ENCODE measurements around the gene KRTAP1-3. TPM values are rescaled to one million over a fixed set of nuclear protein-coding genes. Genes with fewer than 3 reads are reported as not detected.
"Not testable (repeated sequence)": the region's sequence is repeated elsewhere in the genome, so short reads cannot be mapped to it uniquely, and the experiment has no call there.

The KRTAP1-3 gene
- total RNA-seq, 2 donors from 2014 or later: not detected

DNA sequence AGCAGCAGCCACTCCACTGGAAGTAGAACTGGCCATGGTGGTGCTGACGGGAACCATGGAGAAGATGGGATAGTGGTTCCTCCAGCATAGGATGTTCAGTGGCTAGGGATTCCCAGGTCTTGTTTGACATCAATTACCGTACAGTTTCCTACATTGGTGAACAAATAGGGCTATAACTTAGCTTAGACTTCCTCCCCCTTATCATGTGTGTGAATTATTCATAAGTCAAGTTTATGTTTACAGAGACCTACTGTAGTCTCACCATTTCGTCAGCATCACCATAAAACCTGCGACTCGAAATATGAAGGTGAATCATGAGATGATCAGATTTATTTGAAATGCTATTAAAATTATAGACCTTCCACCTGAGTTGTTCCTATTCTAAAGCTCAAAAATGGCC lies 24.1 kb upstream of the KRTAP1-3 start:
- intact Hi-C loops (cut with DNase I): no loop called here
- ATAC-seq: no peak
- no peak for DNase-seq
- 81 to 88% methylated on average over 5 of the region's 5 CpGs for WGBS, 2 donors
- Histone ChIP-seq H3K4me1 (no peaks in the 10 kb centered on the region), H3K4me3 (no peak overlapping the region), H3K27me3 (no peaks in the 10 kb centered on the region), H3K27ac (no peak overlapping the region), H3K36me3 (replicated peaks in 1 of 2; ENCODE audit: insufficient read depth in 1 of 2, low read depth in 2 of 2) (no peaks in the 10 kb centered on the region), H3K9me3 (peaks cover 0 to 3% (median 0%) of the 10 kb centered on the region in 3 donors)
- TF ChIP-seq CTCF (IDR thresholded peaks at IDR 0.05) (no peak), POLR2A (IDR thresholded peaks at IDR 0.05) (no peak)

GRCh38 chr17:41057547-41057946 lies 22.9 kb upstream of the KRTAP1-3 start:
- H3K4me3 ChIP-seq: no peak overlapping the region
- peaks cover 0 to 3% (median 0%) of the 10 kb centered on the region in 3 donors for H3K9me3 ChIP-seq
- no peaks in the 10 kb centered on the region for H3K4me1 ChIP-seq
- no peak for DNase-seq
- H3K36me3 ChIP-seq (replicated peaks in 1 of 2; ENCODE audit: insufficient read depth in 1 of 2, low read depth in 2 of 2): no peaks in the 10 kb centered on the region
- 85 to 95% methylated on average over 1 of the region's 1 CpG for WGBS, 2 donors
- TF ChIP-seq POLR2A (IDR thresholded peaks at IDR 0.05): no peak
- TF ChIP-seq CTCF (IDR thresholded peaks at IDR 0.05): no peak
- intact Hi-C loops (cut with DNase I): no loop called here
- H3K27me3 ChIP-seq: no peaks in the 10 kb centered on the region
- H3K27ac ChIP-seq: no peak overlapping the region
- ATAC-seq: no peak

- 31 to 55% methylated on average over 1 of the region's 6 CpGs for WGBS, 2 donors
- H3K36me3 ChIP-seq (replicated peaks in 1 of 2; ENCODE audit: insufficient read depth in 1 of 2, low read depth in 2 of 2); intact Hi-C loops (cut with DNase I): not testable (repeated sequence)
Measured at GRCh38 chr17:41055130-41055529, 20.5 kb upstream of the KRTAP1-3 start, which contains the start of gene KRTAP2-2. KRTAP2-2 (minus strand) TSS chr17:41055230; CDS start chr17:41055211, 19 bp downstream.

GRCh38 chr17:41054556-41054955 lies 19.9 kb upstream of the KRTAP1-3 start:
- H3K4me3 ChIP-seq; H3K4me1 ChIP-seq; H3K27me3 ChIP-seq; intact Hi-C loops (cut with DNase I); H3K27ac ChIP-seq; H3K36me3 ChIP-seq (replicated peaks in 1 of 2; ENCODE audit: insufficient read depth in 1 of 2, low read depth in 2 of 2); H3K9me3 ChIP-seq; ATAC-seq; DNase-seq: not testable (repeated sequence)
- 66 to 73% methylated on average over 7 of the region's 9 CpGs for WGBS, 2 donors

More at GRCh38 chr17:41055130-41055529, 20.5 kb upstream of the KRTAP1-3 start, which contains the start of gene KRTAP2-2:
- H3K27me3 ChIP-seq, DNase-seq, H3K4me3 ChIP-seq, ATAC-seq, H3K9me3 ChIP-seq, H3K27ac ChIP-seq, H3K4me1 ChIP-seq: not testable (repeated sequence)

DNA sequence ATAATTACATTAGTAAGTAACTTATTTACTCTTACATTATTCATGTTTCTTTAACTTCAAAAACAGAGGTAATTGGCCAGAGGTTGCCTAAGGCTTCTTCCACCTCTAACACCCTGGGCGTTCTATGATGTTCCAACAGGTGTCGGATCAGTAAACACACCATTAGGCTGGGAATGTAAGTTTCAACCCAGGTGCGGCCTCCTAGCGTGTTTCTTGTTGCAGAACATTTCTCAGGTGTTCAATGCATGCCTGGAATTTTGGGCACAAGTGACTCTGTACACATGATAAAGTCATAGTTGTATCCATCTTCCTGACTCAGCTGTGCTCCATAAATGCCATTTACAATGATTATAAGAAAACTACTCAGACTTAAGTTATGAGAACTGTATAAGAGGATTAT lies 19.4 kb upstream of the KRTAP1-3 start:
- 57 to 65% methylated on average over 4 of the region's 4 CpGs for WGBS, 2 donors
- Histone ChIP-seq H3K27me3 (no peaks in the 10 kb centered on the region), H3K4me3 (no peak overlapping the region), H3K27ac (no peak overlapping the region), H3K4me1 (no peaks in the 10 kb centered on the region), H3K36me3 (replicated peaks in 1 of 2; ENCODE audit: insufficient read depth in 1 of 2, low read depth in 2 of 2) (no peaks in the 10 kb centered on the region), H3K9me3 (peaks cover 0 to 3% (median 0%) of the 10 kb centered on the region in 3 donors)
- no peak for TF ChIP-seq CTCF (IDR thresholded peaks at IDR 0.05)
- TF ChIP-seq POLR2A (IDR thresholded peaks at IDR 0.05): no peak
- intact Hi-C loops (cut with DNase I): no loop called here
- ATAC-seq: no peak
- no peak for DNase-seq

DNA sequence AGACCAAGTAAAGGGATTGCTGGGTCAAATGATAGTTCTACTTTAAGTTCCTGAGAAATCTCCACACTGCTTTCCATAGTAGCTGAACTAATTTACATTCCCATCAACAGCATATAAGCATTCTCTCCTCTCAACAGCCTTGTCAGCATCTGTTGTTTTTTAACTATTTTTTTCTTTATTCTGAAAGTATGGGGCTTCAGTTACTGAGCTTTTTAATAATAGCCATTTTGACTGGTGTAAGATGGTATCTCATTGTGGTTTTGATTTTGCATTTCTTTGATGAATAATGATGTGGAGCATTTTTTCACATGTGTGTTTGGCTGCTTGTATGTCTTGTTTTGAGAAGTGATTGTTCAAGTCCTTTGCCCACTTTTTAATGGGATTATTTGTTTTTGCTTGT lies 17.9 kb upstream of the KRTAP1-3 start:
- no peak overlapping the region for H3K4me3 ChIP-seq
- H3K27ac ChIP-seq: no peak overlapping the region
- no peaks in the 10 kb centered on the region for H3K4me1 ChIP-seq
- no peak for TF ChIP-seq POLR2A (IDR thresholded peaks at IDR 0.05)
- TF ChIP-seq CTCF (IDR thresholded peaks at IDR 0.05): no peak
- intact Hi-C loops (cut with DNase I): no loop called here
- no peaks in the 10 kb centered on the region for H3K36me3 ChIP-seq (replicated peaks in 1 of 2; ENCODE audit: insufficient read depth in 1 of 2, low read depth in 2 of 2)
- H3K27me3 ChIP-seq: no peaks in the 10 kb centered on the region
- DNase-seq (no peak), ATAC-seq (no peak)
- peaks cover 0 to 2% (median 0%) of the 10 kb centered on the region in 3 donors for H3K9me3 ChIP-seq
